Activated CD4-positive, alpha-beta T cell treated with anti-CD3 and anti-CD28 coated beads, Interleukin-2, Interleukin-6, amounts not matched to agents 100 ng/mL and 50 ng/mL, durations not matched to agents 16 hours and 8 hours (primary cell): ENCODE data around the gene NKX2-8.
A peak's percentile ranks its signal among the peaks of the same experiment; 100 is the strongest.
"Not testable (repeated sequence)": the region's sequence is repeated elsewhere in the genome, so short reads cannot be mapped to it uniquely, and the experiment has no call there.

ENCODE experiments used
- DNase-seq: peaks from one replicate; pipeline ENCODE4 v3.0.0-alpha.2; 2020

NKX2-8 gene

GRCh38 chr14:36579573-36580140 is 2.8 kb downstream of the NKX2-8 start:
- no peak for DNase-seq

GRCh38 chr14:36579001-36579555 is 3.3 kb downstream of the NKX2-8 start:
- DNase-seq = no peak

GRCh38 chr14:36570065-36570464 is 12.3 kb downstream of the NKX2-8 start:
- DNase-seq = no peak

- peak; percentile 52 for DNase-seq
These were observed 25.5 kb downstream of the NKX2-8 start for GRCh38 chr14:36556811-36557433.

- DNase-seq = no peak
These were observed 26.2 kb downstream of the NKX2-8 start for GRCh38 chr14:36555998-36556743.

GRCh38 chr14:36553656-36554260 is 28.7 kb downstream of the NKX2-8 start:
- DNase-seq = peak; percentile 27

GRCh38 chr14:36550899-36551298 is 31.5 kb downstream of the NKX2-8 start:
- no peak for DNase-seq

- DNase-seq = not testable (repeated sequence)
These were observed 38.1 kb downstream of the NKX2-8 start for GRCh38 chr14:36544280-36544679.

- DNase-seq = no peak
These were observed 44.4 kb downstream of the NKX2-8 start for GRCh38 chr14:36538051-36538450.
